Ectodermal cell (in vitro differentiated cells): ENCODE data around the gene PIAS1.

Experiments used
- H3K27ac ChIP-seq: 2 replicates; pipeline ENCODE4 v1.7.0; 2013; ENCODE audit warnings: mild to moderate bottlenecking, low read depth, low read length; ENCODE audit not compliant: insufficient read depth, poor library complexity, severe bottlenecking
- H3K27me3 ChIP-seq: 2 replicates; pipeline ENCODE4 v1.7.0; 2013; ENCODE audit warnings: mild to moderate bottlenecking, low read length; ENCODE audit not compliant: insufficient read depth, control insufficient read depth, poor library complexity, severe bottlenecking
- H3K36me3 ChIP-seq: one replicate; pipeline ENCODE4 v1.7.0; 2013; ENCODE audit warnings: low read length; ENCODE audit not compliant: control insufficient read depth, insufficient read depth
- H3K4me1 ChIP-seq: one replicate; pipeline ENCODE4 v1.7.0; 2013; ENCODE audit warnings: low read length; ENCODE audit not compliant: control insufficient read depth, insufficient read depth
- H3K4me3 ChIP-seq: 2 replicates; pipeline ENCODE4 v1.7.0; 2013; ENCODE audit warnings: low read depth, low read length, control low read depth; ENCODE audit not compliant: insufficient read depth
- H3K9me3 ChIP-seq: 2 replicates; pipeline ENCODE4 v1.7.0; 2013; ENCODE audit warnings: mild to moderate bottlenecking, low read length, moderate library complexity; ENCODE audit not compliant: control insufficient read depth
- WGBS, 2 experiments: methylation state at CpG; one replicate each; pipeline ENCODE4 v1.1.7; 2013; ENCODE audit warnings: missing lambda C conversion rate in 2 of 2; 5-methylcytosine and 5-hydroxymethylcytosine counted together

Gene PIAS1

DNA sequence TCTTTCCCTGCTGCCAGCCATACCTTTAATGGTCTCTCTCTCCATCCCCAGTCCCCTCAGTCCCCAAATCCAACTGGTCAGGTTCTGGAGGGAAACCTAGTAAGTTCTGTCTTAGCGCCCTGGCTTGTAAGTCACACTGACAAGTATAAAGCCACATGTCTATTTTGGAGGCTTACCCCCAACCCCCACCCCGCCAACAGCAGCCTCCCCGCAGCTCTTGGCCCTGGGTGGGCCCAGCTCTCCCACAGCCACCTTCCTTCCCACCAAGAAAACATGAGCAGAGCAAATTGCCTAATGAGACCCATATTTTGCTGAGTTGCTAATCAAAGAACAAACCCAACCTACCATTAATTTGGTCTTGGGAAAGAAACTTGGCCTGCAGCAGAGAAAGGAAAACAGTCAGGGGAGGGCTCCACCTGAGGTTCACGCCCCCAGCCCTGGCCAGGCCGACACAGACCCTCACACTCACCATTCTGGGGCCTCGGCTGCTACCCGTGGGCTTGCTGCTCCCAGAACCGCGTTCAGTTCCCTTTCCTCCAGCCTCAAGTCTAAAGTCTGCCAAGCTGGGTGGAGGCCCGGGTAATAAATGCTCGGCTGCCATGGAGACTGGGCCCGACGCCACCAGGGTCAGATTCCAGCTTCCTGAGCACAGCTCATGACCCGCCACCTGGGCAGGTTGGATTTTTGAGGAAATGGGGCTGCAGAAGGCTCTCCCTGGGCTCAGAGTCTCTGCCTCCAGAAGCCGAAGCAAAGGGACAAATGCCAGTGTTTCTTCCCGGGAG, 150.9 kb downstream of the PIAS1 start, which contains the start of gene CALML4:
CALML4 (minus strand) TSS at position 557 of the 782 bp plus-strand sequence; CDS start at position 472, 85 bp downstream.
- H3K4me1 ChIP-seq, result peaks cover 44% of the 10 kb centered on the region
- H3K4me3 ChIP-seq, result no peak within 1 kb of the TSS
- no peaks in the 10 kb centered on the region for H3K27me3 ChIP-seq
- whole genome bisulfite sequencing, 2 experiments, result 94% methylated on average over 16 of the region's 16 CpGs
- H3K36me3 ChIP-seq, result no peaks in the 10 kb centered on the region
- H3K27ac ChIP-seq, result no peak within 1 kb of the TSS
- no peaks in the 10 kb centered on the region for H3K9me3 ChIP-seq

GRCh38 chr15:68205558-68205944, 151.4 kb downstream of the PIAS1 start:
- Histone ChIP-seq H3K36me3 (no peaks in the 10 kb centered on the region), H3K4me1 (peaks cover 44% of the 10 kb centered on the region), H3K4me3 (no peak overlapping the region), H3K27me3 (no peaks in the 10 kb centered on the region), H3K27ac (no peak overlapping the region), H3K9me3 (no peaks in the 10 kb centered on the region)
- WGBS, 2 experiments, result 92% methylated on average over 13 of the region's 13 CpGs

GRCh38 chr15:68205954-68206539, 151.9 kb downstream of the PIAS1 start:
- Histone ChIP-seq H3K4me3 (no peak overlapping the region), H3K36me3 (no peaks in the 10 kb centered on the region), H3K27ac (no peak overlapping the region), H3K4me1 (peaks cover 43% of the 10 kb centered on the region), H3K27me3 (no peaks in the 10 kb centered on the region), H3K9me3 (no peaks in the 10 kb centered on the region)
- 69 to 73% methylated on average over 14 of the region's 14 CpGs for WGBS, 2 experiments

DNA sequence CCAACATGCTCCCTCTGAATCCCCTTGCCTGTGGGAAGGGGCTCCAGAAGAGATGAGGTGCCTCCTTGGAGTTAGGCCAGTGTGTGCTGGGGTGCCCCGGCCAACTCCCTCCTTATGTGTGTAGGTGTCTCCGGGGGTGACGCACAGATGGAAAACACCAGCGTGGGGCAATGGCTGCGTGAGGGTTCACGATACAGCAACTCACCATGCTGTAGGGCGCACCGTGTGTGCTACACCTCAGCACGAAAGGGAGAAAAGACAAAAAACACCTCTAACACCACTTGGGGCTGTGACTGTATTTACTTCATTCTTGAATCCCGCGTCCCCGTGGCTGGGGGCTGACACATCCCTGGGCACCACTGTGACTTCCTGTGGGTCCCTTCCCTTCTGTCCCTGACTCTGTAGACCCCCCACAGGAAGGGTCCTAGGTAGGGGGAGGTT, 152.6 kb downstream of the PIAS1 start:
- H3K27ac ChIP-seq, result no peak overlapping the region
- no peaks in the 10 kb centered on the region for H3K27me3 ChIP-seq
- H3K4me1 ChIP-seq, result peaks cover 40% of the 10 kb centered on the region
- H3K36me3 ChIP-seq, result no peaks in the 10 kb centered on the region
- no peaks in the 10 kb centered on the region for H3K9me3 ChIP-seq
- WGBS, 2 experiments, result 91 to 92% methylated on average over 12 of the region's 12 CpGs
- H3K4me3 ChIP-seq, result no peak overlapping the region

GRCh38 chr15:68207176-68207935, 153.2 kb downstream of the PIAS1 start:
- H3K9me3 ChIP-seq, result no peaks in the 10 kb centered on the region
- no peaks in the 10 kb centered on the region for H3K36me3 ChIP-seq
- no peak overlapping the region for H3K4me3 ChIP-seq
- peaks cover 38% of the 10 kb centered on the region for H3K4me1 ChIP-seq
- 87 to 88% methylated on average over 12 of the region's 12 CpGs for WGBS, 2 experiments
- no peak overlapping the region for H3K27ac ChIP-seq
- no peaks in the 10 kb centered on the region for H3K27me3 ChIP-seq

DNA sequence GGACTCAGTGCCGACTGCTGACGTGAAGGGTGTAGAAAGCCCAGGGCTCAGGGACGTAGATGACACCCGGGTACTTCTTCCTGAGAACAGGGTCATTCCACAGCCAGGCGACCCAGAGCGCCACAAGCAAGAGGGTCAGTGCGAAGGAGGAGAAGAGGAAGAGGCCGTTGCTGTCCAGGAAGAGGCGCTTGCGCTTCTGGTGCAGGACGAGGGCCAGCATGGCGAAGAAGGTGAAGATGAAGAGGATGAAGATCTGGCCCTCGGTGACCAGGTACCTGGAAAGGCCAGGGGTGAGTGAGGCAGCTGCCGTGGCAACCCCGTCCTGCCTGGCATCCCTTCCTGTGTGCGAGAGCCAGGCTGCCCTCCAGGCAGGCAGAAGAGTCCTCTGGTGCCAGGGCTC, 154.0 kb downstream of the PIAS1 start:
- WGBS, 2 experiments, result 95 to 97% methylated on average over 16 of the region's 16 CpGs
- no peak overlapping the region for H3K27ac ChIP-seq
- no peaks in the 10 kb centered on the region for H3K27me3 ChIP-seq
- no peaks in the 10 kb centered on the region for H3K36me3 ChIP-seq
- H3K4me1 ChIP-seq, result peaks cover 38% of the 10 kb centered on the region
- H3K4me3 ChIP-seq, result no peak overlapping the region
- H3K9me3 ChIP-seq, result no peaks in the 10 kb centered on the region

DNA sequence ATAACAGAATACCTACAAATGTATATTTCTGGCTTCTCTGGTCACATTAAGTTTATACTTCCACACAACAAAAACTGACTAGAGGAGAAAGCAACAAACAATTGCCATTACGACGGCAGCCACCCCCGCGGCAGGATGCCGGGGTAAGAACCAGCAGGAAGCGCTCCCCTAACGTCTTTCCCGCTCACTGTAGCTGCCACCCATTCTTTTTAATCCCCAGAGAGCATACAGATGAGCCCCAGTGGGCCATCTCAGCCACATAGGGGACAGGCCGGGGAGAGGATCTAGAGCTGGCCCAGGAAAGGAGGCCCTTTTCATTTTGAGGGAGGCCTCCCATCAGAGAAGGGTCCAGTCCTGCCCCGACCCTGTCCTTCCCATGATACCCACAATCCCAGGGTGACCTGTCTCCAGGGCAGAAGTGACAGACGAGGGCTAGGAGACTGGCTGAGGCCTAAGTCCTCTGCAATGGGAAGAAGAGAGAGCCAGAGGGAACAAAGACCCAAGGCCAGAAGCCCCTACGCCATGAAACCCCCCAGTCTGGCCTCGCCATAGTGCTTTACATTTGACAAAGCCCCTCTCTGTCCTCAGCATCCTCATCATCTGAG, 154.6 kb downstream of the PIAS1 start:
- peaks cover 38% of the 10 kb centered on the region for H3K4me1 ChIP-seq
- WGBS, 2 experiments, result 90 to 91% methylated on average over 13 of the region's 13 CpGs
- no peak overlapping the region for H3K4me3 ChIP-seq
- H3K9me3 ChIP-seq, result no peaks in the 10 kb centered on the region
- H3K27me3 ChIP-seq, result no peaks in the 10 kb centered on the region
- H3K36me3 ChIP-seq, result no peaks in the 10 kb centered on the region
- no peak overlapping the region for H3K27ac ChIP-seq

GRCh38 chr15:68209272-68209671, 155.2 kb downstream of the PIAS1 start:
- H3K27me3 ChIP-seq, result no peaks in the 10 kb centered on the region
- H3K36me3 ChIP-seq, result no peaks in the 10 kb centered on the region
- 89 to 90% methylated on average over 7 of the region's 7 CpGs for WGBS, 2 experiments

GRCh38 chr15:68209735-68210408, 155.8 kb downstream of the PIAS1 start:
- Histone ChIP-seq H3K36me3 (no peaks in the 10 kb centered on the region), H3K9me3 (no peaks in the 10 kb centered on the region), H3K27me3 (no peaks in the 10 kb centered on the region), H3K4me3 (no peak overlapping the region), H3K4me1 (peaks cover 37% of the 10 kb centered on the region), H3K27ac (no peak overlapping the region)
- 90% methylated on average over 13 of the region's 13 CpGs for WGBS, 2 experiments

More at GRCh38 chr15:68209272-68209671, 155.2 kb downstream of the PIAS1 start:
- H3K4me1 ChIP-seq, result peaks cover 38% of the 10 kb centered on the region
- no peak overlapping the region for H3K4me3 ChIP-seq
- H3K9me3 ChIP-seq, result no peaks in the 10 kb centered on the region
- no peak overlapping the region for H3K27ac ChIP-seq
